GM18511 (cell line): Measurements from ENCODE around the gene SYT11.
A peak's percentile ranks its signal among the peaks of the same experiment; 100 is the strongest.
"Not testable (repeated sequence)": the region's sequence is repeated elsewhere in the genome, so short reads cannot be mapped to it uniquely, and the experiment has no call there.

Source experiments
- ATAC-seq: cut with Tn5 transposase; IDR thresholded peaks from one replicate; pipeline ENCODE4 v1.9.1; 2021; ENCODE audit warnings: mild to moderate bottlenecking, moderate library complexity; ENCODE audit not compliant: unreplicated experiment

Gene SYT11

DNA sequence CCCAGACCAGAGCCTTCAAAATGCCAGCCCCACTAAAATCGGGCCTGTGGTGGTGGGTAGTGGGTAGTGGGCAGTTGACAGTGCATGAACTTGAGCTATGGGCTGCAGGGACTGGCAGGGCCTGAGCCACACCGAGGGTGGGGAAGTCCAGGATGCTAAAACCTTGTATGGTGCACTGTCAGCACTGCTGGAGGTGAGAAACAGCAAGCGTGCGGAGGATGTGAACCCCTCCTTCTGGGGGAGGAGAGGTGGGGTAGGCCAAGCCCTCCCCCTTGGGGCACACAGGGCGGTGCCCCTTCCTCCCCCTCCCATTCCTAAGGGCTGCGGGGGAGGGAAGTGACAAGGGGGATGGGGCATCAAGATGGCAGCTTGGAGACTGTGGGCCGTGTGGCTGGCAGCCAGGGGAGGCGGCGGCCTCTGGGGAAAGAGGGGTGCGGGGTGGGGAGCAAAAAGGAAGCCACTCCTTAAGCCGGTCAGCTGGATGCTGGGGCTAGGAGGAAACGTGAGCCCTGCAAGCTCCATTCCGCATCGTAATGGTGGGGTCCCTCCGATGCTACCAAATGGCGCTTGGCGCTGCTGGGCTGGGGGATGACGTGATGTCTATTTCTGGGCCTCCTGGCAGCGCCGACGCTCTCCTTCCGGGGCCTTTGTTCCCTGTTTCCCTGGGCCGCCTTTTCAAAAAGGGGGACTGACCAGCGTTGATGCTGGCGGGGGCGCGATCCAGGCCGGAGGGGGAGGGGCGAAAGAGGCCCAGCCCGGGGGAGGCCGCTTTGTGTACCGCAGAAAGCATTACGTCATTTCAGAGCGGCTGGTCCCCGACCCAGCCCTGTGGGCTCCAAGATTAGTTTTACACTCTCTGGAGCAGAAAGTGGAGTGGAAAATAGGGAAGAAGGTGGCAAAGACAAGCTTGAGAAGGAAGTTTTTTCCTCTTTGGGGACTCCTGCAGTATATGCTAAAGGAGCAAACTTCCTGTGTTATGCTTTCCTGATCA is 809 bp downstream of the SYT11 start:
- peak; percentile 33 for ATAC-seq

DNA sequence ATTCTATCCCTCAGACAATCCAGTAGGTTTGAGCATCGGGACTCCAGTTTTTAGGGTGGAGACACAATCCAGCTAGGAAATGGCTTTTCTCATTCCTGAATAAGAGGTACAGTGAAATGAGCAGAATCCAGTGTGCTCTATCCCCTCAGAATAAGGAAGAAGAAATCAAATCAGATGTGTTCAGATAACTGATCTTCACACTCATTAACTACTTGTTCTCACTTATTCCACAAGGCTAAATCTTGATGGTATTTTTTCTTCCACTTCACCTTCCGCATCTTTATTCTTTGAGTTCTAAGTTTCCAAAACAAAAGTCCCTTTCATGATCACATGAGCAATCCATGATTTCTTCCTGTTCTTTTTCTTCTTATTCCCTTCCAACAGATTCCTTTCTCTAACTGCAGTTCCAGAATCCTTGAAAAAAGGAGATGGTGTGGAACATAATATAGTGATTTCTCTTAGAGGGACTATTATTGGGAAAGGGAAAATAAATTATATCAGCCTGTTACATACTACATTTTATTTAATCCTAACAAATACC is 1.7 kb downstream of the SYT11 start:
- no peak for ATAC-seq

DNA sequence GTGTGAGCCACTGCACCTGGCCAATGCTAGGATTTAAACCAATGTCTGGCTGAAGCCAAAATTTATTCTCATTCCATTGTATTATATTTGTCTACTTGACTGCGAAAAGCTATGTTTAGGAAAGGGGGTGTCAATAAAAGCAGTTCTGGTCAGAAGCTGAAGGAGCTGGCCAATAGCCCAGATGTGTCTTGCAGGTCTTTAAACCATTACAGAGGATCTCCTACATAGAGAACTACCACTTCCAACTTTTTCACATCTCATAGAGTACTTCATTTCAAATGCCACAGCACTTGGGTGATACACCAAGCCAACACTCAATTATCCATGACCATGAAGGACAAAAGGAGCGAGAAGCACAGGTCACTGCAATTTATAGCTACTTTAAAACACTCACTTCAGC is 2.5 kb downstream of the SYT11 start:
- ATAC-seq = no peak

DNA sequence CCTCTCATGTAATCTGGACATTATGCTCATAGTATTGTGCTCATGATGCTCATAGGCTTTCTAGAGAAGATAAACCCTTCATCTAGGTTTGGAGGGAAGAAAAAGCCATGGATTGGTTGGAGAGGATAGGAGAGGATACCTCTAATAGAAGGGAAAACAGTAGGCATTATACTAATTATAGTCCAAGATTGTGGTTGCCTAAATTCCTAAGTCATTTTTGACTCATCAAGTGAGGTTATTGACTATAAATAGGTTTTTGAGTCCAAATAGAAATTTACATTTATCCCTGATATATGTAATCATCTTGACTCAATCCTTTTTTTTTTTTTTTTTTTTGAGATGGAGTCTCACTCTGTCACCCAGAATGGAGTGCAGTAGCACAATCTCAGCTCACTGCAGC is 5.0 kb downstream of the SYT11 start:
- ATAC-seq = no peak

DNA sequence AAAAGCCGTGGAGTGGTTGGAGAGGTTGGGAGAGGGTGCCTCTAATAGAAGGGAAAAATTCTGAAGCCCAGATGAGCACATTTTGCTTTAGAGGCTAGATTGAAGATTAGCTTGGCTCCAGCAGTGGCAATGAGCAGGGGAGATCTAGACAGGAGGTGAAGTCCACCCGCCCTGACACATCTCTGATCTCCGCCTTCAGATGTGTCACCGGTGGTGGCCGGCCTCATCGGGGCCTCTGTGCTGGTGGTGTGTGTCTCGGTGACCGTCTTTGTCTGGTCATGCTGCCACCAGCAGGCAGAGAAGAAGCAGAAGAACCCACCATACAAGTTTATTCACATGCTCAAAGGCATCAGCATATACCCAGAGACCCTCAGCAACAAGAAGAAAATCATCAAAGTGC is 8.4 kb downstream of the SYT11 start:
- ATAC-seq = no peak

DNA sequence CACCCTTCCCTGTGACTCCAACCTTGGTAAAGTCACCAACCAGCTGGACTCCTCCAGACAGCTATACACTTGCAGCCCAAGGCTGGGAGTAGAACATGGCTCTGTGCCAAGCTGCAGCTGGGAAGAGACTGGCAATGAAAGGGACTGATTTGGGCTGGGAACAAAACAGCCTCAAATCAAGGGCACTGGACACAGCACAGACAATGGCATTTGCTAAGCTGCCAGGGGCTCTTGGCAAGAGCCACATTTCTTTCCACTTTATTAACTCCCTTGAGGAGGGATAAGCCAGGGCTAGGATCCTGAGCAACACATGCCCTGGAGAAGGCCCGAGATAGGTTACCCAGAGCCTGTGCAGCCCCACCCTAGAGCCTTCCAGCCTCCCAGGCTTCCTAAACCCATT is 12.0 kb downstream of the SYT11 start:
- no peak for ATAC-seq

DNA sequence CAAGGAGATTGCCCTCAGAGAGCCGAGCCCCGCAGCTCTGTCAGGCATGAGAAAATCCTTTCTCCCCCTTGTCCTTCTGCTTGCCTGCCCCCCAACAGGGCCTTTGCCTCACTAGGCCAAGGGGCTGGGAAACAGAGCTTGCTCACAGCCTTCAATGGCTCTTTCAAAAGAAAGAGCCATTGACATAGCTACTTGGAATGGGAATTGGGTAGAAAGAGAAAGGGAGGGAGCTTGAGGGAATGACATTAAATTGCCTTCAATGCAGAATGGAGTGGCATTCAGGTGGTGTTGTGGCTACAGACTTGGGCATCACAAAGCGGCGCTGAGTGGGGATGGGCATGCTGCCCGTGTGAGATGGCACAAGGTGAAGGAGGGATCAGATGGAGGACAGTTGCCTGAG is 13.2 kb downstream of the SYT11 start:
- no peak for ATAC-seq

DNA sequence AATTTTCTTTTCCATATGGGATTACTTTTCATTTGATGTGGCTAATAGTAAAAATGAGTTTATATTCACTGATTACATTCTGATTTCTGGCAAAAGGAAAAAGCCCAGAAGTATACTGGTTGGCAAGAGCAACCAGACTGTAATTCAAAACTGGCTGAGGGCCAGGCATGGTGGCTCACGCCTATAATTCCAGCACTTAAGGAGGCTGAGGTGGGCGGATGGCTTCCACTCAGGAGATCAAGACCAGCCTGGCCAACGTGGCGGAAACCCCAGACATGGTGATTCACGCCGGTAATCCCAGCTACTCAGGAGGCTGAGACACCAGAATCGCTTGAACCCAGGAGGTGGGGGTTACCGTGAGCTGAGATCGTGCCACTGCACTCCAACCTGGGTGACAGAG is 14.5 kb downstream of the SYT11 start:
- ATAC-seq = no peak

DNA sequence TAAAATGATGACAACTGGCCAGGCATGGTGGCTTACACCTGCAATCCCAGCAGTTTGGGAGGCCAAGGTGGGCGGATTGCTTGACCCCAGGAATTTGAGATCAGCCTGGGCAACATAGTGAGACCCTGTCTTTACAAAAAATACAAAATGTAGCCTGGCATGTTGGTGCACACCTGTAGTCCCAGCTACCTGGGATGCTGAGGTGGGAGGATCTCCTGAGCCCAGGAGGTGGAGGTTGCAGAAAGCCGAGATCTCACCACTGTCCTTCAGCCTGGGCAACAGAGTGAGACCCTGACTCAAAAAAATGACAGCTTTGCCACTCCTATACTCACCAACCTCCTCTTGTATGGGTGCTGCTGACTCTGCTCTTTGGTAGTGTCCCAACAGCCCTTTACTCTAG is 18.6 kb downstream of the SYT11 start:
- no peak for ATAC-seq

DNA sequence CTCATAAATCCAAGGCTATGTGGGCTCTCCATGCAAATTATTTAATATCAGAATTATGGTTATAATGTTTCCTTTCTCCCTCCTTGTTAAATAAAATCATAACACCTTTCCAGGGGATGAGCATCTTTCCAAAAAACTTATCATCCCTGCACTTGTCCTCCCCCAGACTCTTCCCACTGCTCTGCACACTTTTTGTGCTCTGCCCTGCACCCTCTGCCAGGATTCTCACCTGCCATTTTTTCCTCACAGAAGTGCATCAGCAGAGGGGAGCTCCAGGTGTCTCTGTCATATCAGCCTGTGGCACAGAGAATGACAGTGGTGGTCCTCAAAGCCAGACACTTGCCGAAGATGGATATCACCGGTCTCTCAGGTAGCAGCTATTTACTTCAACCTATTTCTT is 20.9 kb downstream of the SYT11 start:
- ATAC-seq = no peak

DNA sequence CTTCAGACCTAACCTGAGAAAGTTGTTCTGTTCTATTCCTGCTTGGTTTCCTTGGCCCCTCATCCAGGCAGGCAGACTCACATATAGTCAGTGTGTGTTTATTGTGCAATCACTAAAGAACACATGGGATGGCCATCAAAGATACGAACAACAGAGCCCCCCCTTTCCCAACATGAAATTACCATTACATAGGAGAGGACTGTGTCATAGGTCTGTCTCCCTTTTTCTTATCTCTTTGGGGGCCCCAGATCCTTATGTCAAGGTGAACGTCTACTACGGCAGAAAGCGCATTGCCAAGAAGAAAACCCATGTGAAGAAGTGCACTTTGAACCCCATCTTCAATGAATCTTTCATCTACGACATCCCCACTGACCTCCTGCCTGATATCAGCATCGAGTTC is 21.6 kb downstream of the SYT11 start:
- no peak for ATAC-seq

DNA sequence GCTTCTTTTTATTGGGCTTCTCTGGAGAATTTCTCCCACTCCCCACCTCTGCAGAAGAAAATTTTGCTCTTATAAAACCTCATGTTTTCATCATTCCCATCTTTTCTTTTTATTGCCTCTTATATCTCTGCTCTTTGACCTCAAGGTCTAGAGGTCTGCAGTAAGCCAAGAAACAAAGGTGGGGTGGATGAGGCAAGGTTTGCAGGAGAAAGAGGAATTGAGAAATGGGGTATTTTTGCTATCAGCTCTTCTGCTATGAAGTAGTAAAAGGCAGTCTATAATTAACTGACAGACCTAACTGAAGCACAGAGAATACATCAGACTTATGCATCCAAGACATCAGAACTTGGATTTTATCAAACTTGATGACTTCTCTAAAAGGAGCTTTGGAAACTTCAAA is 22.9 kb downstream of the SYT11 start:
- no peak for ATAC-seq

DNA sequence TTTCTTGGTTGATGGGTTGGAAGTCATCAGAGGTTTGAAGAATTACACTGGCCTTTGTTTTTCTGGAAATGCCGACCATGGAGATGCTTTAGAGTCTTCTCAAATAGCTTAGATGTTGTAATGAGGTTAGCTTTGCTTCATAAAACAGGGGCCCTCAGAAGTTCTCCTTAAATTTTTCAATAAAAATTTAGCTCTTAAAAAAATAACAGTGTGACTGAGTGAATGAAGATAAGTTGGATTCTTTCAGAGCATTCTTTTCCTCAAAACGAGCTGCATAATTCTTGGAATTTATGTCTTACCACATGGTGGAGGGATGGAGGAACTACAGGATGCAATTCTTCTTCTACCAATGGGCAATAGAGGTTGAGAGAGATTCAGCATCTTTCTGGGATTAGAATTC is 23.4 kb downstream of the SYT11 start:
- no peak for ATAC-seq

DNA sequence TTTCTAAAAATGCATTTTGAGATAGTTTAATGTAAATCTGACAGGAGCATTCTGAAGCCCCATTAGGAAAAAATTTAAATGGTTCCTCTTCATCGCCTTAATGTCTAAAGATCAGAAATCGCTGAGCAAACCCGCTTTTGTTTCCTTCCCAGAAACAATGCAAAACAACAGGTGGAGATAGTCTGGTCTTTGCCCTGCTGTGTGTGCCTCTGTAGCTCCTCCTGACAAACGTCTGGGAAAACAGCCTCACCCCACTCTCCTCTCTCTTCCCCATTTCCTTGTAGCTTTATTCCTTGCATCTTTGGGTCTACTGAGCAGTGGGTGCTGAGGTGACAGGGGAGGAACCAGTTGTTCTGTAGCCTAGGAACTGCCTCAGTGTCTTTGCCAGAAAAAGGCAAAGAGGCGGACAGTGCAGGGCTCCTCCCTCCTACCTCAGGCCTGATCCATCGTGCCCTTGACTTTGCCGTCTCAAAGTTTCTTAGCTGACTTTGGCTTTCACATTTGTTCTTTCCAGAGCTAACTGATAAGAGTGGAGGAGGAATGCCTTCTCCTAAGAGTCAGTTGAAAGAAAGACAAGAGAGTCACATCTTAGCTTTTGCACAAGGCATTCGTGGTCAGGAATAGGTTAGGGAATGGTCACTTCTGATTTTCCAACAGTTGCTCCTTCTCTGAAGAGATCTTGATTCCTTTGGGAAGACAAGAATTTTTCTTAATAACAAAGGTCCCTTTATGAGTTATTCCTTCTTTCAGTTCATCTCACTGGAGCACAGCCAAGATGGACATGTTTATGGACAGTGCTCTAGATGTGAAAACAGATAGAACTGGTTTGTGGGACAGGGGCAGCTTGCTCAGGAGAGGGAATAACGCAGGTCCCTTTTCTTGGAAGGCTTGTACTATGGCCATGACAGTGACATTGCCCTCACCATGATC is 24.9 kb downstream of the SYT11 start:
- no peak for ATAC-seq

DNA sequence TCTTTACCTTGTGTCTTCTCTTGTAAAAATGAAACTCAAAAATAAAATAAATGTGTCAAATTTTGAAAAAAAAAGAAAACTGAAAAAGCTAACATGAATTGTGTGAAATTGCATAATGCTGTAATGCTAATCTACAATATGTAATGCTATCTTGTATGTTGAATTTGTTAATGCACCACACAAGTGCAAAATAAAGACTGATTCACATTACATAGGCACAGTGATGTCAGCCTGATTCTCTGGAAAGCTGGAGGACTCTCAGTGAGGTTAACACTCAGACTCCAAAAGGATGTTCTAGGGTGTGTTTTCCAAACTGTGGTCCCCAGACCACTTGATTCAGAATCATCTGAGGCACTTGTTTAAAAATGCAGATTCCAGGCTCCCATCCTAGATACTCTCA is 25.6 kb downstream of the SYT11 start:
- ATAC-seq = no peak

DNA sequence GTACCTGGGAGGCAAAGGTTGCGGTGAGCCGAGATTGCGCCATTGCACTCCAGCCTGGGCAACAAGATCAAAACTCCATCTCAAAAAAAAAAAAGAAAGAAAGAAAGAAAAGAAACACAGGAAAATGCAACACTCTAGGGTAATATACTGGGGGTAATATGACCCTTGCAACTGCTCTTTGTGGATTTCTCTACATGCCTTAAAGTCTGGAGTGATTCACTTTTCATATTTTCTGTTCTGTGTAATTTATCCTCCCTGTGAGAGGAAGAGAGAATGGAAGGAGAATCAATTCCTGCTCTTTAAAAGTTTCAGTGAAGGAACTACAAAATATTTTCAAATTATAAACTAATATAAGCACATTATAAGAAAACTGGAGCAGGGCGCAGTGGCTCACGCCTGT is 29.1 kb downstream of the SYT11 start:
- ATAC-seq = no peak

DNA sequence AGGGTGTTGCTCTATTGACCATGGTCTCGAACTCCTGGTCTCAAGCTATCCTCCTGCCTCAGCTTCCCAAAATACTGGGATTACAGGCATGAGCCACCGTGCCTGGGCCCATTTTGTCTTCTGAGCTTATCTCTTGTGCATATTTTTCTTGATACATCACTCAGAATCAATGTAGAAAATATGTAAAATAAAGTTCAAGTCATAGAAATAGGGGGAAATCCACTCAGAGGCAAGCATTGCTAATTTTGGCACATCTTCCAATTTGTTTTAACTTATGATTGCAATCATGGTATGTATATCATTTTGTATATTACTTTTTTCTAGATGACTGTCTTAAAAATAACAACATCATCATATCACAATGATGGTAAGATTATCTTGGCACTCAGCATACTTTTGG is 30.2 kb downstream of the SYT11 start:
- ATAC-seq = no peak

DNA sequence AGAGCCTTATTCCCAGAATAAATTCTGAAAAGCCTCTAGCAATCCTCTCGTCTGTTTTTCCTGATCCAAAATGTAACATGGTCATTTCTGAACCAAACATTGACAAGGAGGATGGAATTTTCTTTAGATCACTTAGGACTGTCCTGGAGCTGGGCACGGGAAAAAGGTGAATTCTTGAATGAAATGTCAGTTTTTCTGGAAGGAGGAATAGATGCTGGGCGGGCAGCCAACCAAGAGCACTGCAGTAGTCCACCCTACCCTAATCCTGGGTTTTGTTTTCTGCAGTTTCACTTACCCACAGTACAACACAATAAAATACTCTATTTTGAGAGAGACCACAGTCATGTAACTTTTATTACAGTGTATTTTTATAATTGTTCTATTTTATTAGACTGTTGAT is 30.9 kb downstream of the SYT11 start:
- no peak for ATAC-seq

DNA sequence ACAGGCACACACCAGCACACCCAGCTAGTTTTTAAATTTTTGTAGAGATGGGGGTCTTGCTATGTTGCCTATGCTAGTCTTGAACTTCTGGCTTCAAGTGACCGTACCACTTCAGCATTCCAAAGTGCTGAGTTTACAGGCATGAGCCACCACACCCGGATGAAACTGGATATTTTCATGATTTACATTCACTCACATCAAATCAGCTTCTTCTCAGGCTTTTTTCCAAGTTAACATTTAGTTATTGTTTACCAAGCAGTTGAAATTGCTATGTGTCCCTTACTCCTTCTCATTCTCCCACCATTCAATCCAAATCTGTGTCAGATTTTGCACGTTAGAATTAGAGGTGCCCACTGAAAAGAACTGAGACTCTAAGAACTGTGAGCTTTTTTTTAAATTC is 33.4 kb downstream of the SYT11 start:
- ATAC-seq = no peak

DNA sequence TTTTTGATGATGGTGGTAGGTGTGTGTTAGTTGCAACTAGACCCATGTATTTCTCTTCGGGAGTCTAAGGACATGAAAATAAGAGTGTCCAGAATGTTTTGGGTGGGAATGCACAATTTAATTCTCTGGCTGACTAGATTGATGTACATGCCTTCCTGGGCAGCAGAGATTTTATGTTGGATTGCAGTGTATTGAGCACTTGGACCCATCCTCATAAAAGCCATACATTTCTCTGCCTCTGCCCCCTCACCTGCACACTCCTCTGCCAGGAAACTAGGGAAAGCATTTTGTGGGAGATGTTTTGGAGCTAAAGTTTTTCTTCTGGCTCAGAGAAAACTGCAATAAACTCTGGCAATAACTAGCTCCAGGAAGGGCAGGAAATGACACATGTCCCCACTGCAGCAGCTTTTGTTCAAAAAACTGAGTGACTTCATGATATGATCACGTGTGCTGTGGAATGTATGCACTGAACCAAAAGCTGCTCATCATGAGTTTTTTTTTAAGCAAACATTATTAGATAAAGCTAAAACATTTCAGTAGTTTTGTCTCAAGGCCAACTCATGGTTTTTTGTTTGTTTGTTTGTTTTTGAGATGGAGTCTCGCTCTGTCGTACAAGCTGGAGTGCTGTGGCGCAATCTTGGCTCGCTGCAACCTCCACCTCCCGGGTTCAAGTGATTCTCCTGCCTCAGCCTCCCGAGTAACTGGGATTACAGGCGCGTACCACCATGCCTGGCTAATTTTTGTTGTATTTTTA is 34.2 kb downstream of the SYT11 start:
- no peak for ATAC-seq

DNA sequence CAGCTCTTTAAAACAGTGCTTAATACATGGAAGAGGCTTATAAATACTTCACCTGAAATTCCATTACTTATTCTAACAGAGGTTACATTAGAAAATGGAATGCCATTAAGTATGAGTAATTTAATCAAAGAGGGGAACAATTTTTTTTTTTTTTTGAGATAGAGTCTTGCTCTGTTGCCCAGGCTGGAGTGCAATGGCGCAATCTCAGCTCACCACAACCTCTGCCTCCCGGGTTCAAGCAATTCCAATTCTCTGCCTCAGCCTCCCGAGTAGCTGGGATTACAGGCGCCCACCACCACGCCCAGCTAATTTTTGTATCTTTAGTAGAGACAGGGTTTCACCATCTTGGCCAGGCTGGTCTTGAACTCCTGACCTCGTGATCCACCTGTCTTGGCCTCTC is 36.2 kb downstream of the SYT11 start:
- not testable (repeated sequence) for ATAC-seq
